ENCODE results near the gene SDF2.
"Not testable (repeated sequence)": the region's sequence is repeated elsewhere in the genome, so short reads cannot be mapped to it uniquely, and the experiment has no call there.

Gene SDF2

GRCh38 chr17:28659497-28659881 lies 2.2 kb downstream of the SDF2 start:
- Mint-ChIP-seq H3K36me3 (ENCODE audit: low read depth) (peaks cover 78% of the 10 kb centered on the region), H3K4me1 (ENCODE audit: low read depth) (peaks cover 48% of the 10 kb centered on the region), H3K27ac (peak overlapping the region; percentile 100)
- not testable (repeated sequence) for H3K27me3 Mint-ChIP-seq, H3K9me3 Mint-ChIP-seq, DNase-seq, H3K4me3 Mint-ChIP-seq

GRCh38 chr17:28658766-28659496 lies 2.8 kb downstream of the SDF2 start:
- not testable (repeated sequence) for H3K27me3 Mint-ChIP-seq, H3K9me3 Mint-ChIP-seq, H3K27ac Mint-ChIP-seq, H3K4me3 Mint-ChIP-seq, DNase-seq
- Mint-ChIP-seq H3K36me3 (ENCODE audit: low read depth) (peaks cover 77% of the 10 kb centered on the region), H3K4me1 (ENCODE audit: low read depth) (peaks cover 42% of the 10 kb centered on the region)

GRCh38 chr17:28658342-28658741 lies 3.4 kb downstream of the SDF2 start:
- H3K27ac Mint-ChIP-seq, H3K9me3 Mint-ChIP-seq, H3K4me3 Mint-ChIP-seq, DNase-seq, H3K27me3 Mint-ChIP-seq: not testable (repeated sequence)
- H3K36me3 Mint-ChIP-seq (ENCODE audit: low read depth) = peaks cover 79% of the 10 kb centered on the region
- peaks cover 38% of the 10 kb centered on the region for H3K4me1 Mint-ChIP-seq (ENCODE audit: low read depth)

- Mint-ChIP-seq H3K4me1 (ENCODE audit: low read depth) (peaks cover 36% of the 10 kb centered on the region), H3K4me3 (no peak overlapping the region)
Measured at GRCh38 chr17:28657756-28658155, 4.0 kb downstream of the SDF2 start.

GRCh38 chr17:28655160-28655559 lies 6.5 kb downstream of the SDF2 start:
- Mint-ChIP-seq H3K9me3 (no peaks in the 10 kb centered on the region), H3K27me3 (no peaks in the 10 kb centered on the region), H3K36me3 (ENCODE audit: low read depth) (peaks cover 71% of the 10 kb centered on the region), H3K27ac (peak overlapping the region; percentile 59), H3K4me1 (ENCODE audit: low read depth) (peaks cover 26% of the 10 kb centered on the region), H3K4me3 (no peak overlapping the region)
- DNase-seq = no peak

More at GRCh38 chr17:28657756-28658155, 4.0 kb downstream of the SDF2 start:
- H3K9me3 Mint-ChIP-seq = no peaks in the 10 kb centered on the region
- H3K27ac Mint-ChIP-seq = peak overlapping the region; percentile 5
- peaks cover 77% of the 10 kb centered on the region for H3K36me3 Mint-ChIP-seq (ENCODE audit: low read depth)
- no peaks in the 10 kb centered on the region for H3K27me3 Mint-ChIP-seq
- no peak for DNase-seq

- H3K4me3 Mint-ChIP-seq = no peak overlapping the region
- DNase-seq = no peak
- peak overlapping the region; percentile 32 for H3K27ac Mint-ChIP-seq
- H3K27me3 Mint-ChIP-seq = no peaks in the 10 kb centered on the region
- H3K4me1 Mint-ChIP-seq (ENCODE audit: low read depth) = peaks cover 34% of the 10 kb centered on the region
- no peaks in the 10 kb centered on the region for H3K9me3 Mint-ChIP-seq
- H3K36me3 Mint-ChIP-seq (ENCODE audit: low read depth) = peaks cover 67% of the 10 kb centered on the region
Measured at GRCh38 chr17:28648698-28649097, 13.0 kb downstream of the SDF2 start.

GRCh38 chr17:28646039-28646754 lies 15.5 kb downstream of the SDF2 start:
- H3K4me1 Mint-ChIP-seq (ENCODE audit: low read depth) = peaks cover 44% of the 10 kb centered on the region
- H3K27me3 Mint-ChIP-seq = no peaks in the 10 kb centered on the region
- peaks cover 71% of the 10 kb centered on the region for H3K36me3 Mint-ChIP-seq (ENCODE audit: low read depth)
- no peaks in the 10 kb centered on the region for H3K9me3 Mint-ChIP-seq
- peak; percentile 38 for DNase-seq
- H3K27ac Mint-ChIP-seq = peak overlapping the region; percentile 92
- peak overlapping the region; percentile 94 for H3K4me3 Mint-ChIP-seq

GRCh38 chr17:28645576-28645939 lies 16.1 kb downstream of the SDF2 start:
- peaks cover 74% of the 10 kb centered on the region for H3K36me3 Mint-ChIP-seq (ENCODE audit: low read depth)
- no peak for DNase-seq
- H3K27ac Mint-ChIP-seq = peak overlapping the region; percentile 92
- H3K4me1 Mint-ChIP-seq (ENCODE audit: low read depth) = peaks cover 44% of the 10 kb centered on the region
- peak overlapping the region; percentile 94 for H3K4me3 Mint-ChIP-seq
- no peaks in the 10 kb centered on the region for H3K9me3 Mint-ChIP-seq
- no peaks in the 10 kb centered on the region for H3K27me3 Mint-ChIP-seq

GRCh38 chr17:28644787-28645575 lies 16.7 kb downstream of the SDF2 start, which contains the start of gene BLTP2:
Gene BLTP2 (minus strand): TSS chr17:28645158. CDS start chr17:28645056, 102 bp downstream.
- no peaks in the 10 kb centered on the region for H3K27me3 Mint-ChIP-seq
- H3K27ac Mint-ChIP-seq = peak within 1 kb of the TSS; percentile 92
- H3K9me3 Mint-ChIP-seq = no peaks in the 10 kb centered on the region
- peaks cover 44% of the 10 kb centered on the region for H3K4me1 Mint-ChIP-seq (ENCODE audit: low read depth)
- peak; percentile 97 for DNase-seq
- peaks cover 72% of the 10 kb centered on the region for H3K36me3 Mint-ChIP-seq (ENCODE audit: low read depth)
- H3K4me3 Mint-ChIP-seq = peak within 1 kb of the TSS; percentile 94

GRCh38 chr17:28643983-28644786 lies 17.5 kb downstream of the SDF2 start:
- H3K27me3 Mint-ChIP-seq = no peaks in the 10 kb centered on the region
- DNase-seq = peak; percentile 61

GRCh38 chr17:28641579-28641978 lies 20.1 kb downstream of the SDF2 start:
- Mint-ChIP-seq H3K36me3 (ENCODE audit: low read depth) (peaks cover 81% of the 10 kb centered on the region), H3K4me3 (no peak overlapping the region), H3K4me1 (ENCODE audit: low read depth) (peaks cover 50% of the 10 kb centered on the region), H3K27ac (peak overlapping the region; percentile 35), H3K9me3 (no peaks in the 10 kb centered on the region), H3K27me3 (no peaks in the 10 kb centered on the region)
- DNase-seq = no peak

More at GRCh38 chr17:28643983-28644786, 17.5 kb downstream of the SDF2 start:
- peak overlapping the region; percentile 94 for H3K4me3 Mint-ChIP-seq
- peaks cover 49% of the 10 kb centered on the region for H3K4me1 Mint-ChIP-seq (ENCODE audit: low read depth)
- no peaks in the 10 kb centered on the region for H3K9me3 Mint-ChIP-seq
- H3K36me3 Mint-ChIP-seq (ENCODE audit: low read depth) = peaks cover 78% of the 10 kb centered on the region
- H3K27ac Mint-ChIP-seq = peak overlapping the region; percentile 90

GRCh38 chr17:28635506-28635905 lies 26.2 kb downstream of the SDF2 start:
- Mint-ChIP-seq H3K27me3 (no peaks in the 10 kb centered on the region), H3K27ac (no peak overlapping the region), H3K4me1 (ENCODE audit: low read depth) (peaks cover 33% of the 10 kb centered on the region), H3K4me3 (no peak overlapping the region), H3K36me3 (ENCODE audit: low read depth) (peaks cover 96% of the 10 kb centered on the region), H3K9me3 (no peaks in the 10 kb centered on the region)
- no peak for DNase-seq

- peaks cover 98% of the 10 kb centered on the region for H3K36me3 Mint-ChIP-seq (ENCODE audit: low read depth)
- H3K9me3 Mint-ChIP-seq = no peaks in the 10 kb centered on the region
- H3K27ac Mint-ChIP-seq = no peak overlapping the region
- no peaks in the 10 kb centered on the region for H3K27me3 Mint-ChIP-seq
- no peak for DNase-seq
- peaks cover 30% of the 10 kb centered on the region for H3K4me1 Mint-ChIP-seq (ENCODE audit: low read depth)
- no peak overlapping the region for H3K4me3 Mint-ChIP-seq
Measured at GRCh38 chr17:28634206-28634865, 27.4 kb downstream of the SDF2 start.

Measured in activated T-cell treated with anti-CD3 and anti-CD28 coated beads, Interleukin-2, amount 50 U/mL, for 24 hours (primary cell).